ENCODE results near the gene KRT7.

KRT7 gene

DNA sequence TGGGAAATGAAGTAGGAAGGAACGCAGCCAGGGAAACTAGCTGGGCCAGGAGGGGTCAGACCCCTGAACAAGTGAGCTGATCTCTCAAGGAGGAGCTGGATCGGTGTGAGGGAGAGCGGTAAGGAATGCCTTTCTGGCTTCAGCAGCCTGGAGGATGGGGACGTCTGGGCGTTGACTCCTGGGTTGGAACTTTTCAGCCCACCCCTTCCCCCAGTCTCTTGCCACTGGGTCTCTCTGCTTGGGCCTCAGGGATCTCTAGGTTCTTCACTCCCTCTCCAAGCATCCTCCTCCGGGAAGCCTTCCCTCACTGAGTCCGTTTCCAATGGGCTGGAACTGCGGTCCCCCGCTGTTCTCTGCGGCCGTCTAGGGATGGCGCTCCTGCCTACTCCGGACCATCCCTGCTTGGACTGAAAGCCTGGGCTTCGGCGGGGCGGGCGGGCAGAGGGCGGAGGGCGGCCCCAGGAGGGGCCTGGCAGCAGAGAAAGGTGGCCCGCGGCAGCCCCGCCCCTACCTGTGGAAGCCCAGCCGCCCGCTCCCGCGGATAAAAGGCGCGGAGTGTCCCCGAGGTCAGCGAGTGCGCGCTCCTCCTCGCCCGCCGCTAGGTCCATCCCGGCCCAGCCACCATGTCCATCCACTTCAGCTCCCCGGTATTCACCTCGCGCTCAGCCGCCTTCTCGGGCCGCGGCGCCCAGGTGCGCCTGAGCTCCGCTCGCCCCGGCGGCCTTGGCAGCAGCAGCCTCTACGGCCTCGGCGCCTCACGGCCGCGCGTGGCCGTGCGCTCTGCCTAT lies at the start of gene KRT7:
Gene KRT7, plus strand, starts transcription at position 570 of the 788 bp plus-strand sequence. Its CDS starts 54 bp downstream, at position 624.
- no peaks in the 10 kb centered on the region for H3K36me3 ChIP-seq (ENCODE audit: control insufficient read depth in 2 of 2, insufficient read depth in 2 of 2, low read length in 2 of 2)
- no peak within 1 kb of the TSS for H3K27ac ChIP-seq (ENCODE audit: low read depth in 2 of 2, low read length in 2 of 2)
- peaks cover 10 to 26% of the 10 kb centered on the region in 2 donors for H3K4me1 ChIP-seq (ENCODE audit: control insufficient read depth in 2 of 2, insufficient read depth in 2 of 2, low read length in 2 of 2)
- H3K4me3 ChIP-seq (ENCODE audit: low read length in 2 of 2): no peak within 1 kb of the TSS
- no peaks in the 10 kb centered on the region for H3K9me3 ChIP-seq (ENCODE audit: control insufficient read depth in 2 of 2, low read length in 2 of 2)
- H3K9ac ChIP-seq (ENCODE audit: low read depth in 1 of 2, low read length in 2 of 2): no peak within 1 kb of the TSS
- H3K27me3 ChIP-seq (ENCODE audit: control insufficient read depth in 2 of 2, insufficient read depth in 2 of 2, low read length in 2 of 2): peaks cover 3 to 13% of the 10 kb centered on the region in 2 donors

DNA sequence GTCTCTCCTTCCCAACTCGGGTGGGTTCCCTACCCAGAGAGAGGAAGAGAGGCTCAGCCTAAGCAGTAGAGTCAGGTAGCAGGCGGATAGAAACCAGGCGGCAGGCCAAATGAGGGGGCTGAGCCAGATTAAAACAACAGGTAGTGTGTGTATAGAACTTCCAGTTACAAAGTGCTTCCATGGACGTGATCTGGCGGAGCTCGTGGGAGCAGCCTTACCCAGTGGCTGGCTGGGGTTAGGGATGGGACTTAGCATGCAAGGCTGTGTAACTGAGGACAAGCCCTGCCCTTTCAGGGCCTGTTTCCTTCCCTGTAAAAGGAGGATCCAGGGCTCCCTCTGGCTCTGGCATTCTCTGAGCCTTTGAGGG lies 49.5 kb upstream of the KRT7 start:
- no peaks in the 10 kb centered on the region for H3K27me3 ChIP-seq (ENCODE audit: control insufficient read depth in 2 of 2, insufficient read depth in 2 of 2, low read length in 2 of 2)
- no peak overlapping the region for H3K4me3 ChIP-seq (ENCODE audit: low read length in 2 of 2)
- H3K36me3 ChIP-seq (ENCODE audit: control insufficient read depth in 2 of 2, insufficient read depth in 2 of 2, low read length in 2 of 2): no peaks in the 10 kb centered on the region
- no peaks in the 10 kb centered on the region for H3K9me3 ChIP-seq (ENCODE audit: control insufficient read depth in 2 of 2, low read length in 2 of 2)
- H3K9ac ChIP-seq (ENCODE audit: low read depth in 1 of 2, low read length in 2 of 2): no peak overlapping the region
- H3K4me1 ChIP-seq (ENCODE audit: control insufficient read depth in 2 of 2, insufficient read depth in 2 of 2, low read length in 2 of 2): no peaks in the 10 kb centered on the region
- H3K27ac ChIP-seq (ENCODE audit: low read depth in 2 of 2, low read length in 2 of 2): no peak overlapping the region

GRCh38 chr12:52183971-52184370 lies 49.1 kb upstream of the KRT7 start:
- no peaks in the 10 kb centered on the region for H3K27me3 ChIP-seq (ENCODE audit: control insufficient read depth in 2 of 2, insufficient read depth in 2 of 2, low read length in 2 of 2)
- no peak overlapping the region for H3K4me3 ChIP-seq (ENCODE audit: low read length in 2 of 2)
- H3K9ac ChIP-seq (ENCODE audit: low read depth in 1 of 2, low read length in 2 of 2): no peak overlapping the region
- no peak overlapping the region for H3K27ac ChIP-seq (ENCODE audit: low read depth in 2 of 2, low read length in 2 of 2)
- no peaks in the 10 kb centered on the region for H3K9me3 ChIP-seq (ENCODE audit: control insufficient read depth in 2 of 2, low read length in 2 of 2)
- no peaks in the 10 kb centered on the region for H3K4me1 ChIP-seq (ENCODE audit: control insufficient read depth in 2 of 2, insufficient read depth in 2 of 2, low read length in 2 of 2)
- H3K36me3 ChIP-seq (ENCODE audit: control insufficient read depth in 2 of 2, insufficient read depth in 2 of 2, low read length in 2 of 2): no peaks in the 10 kb centered on the region

- no peaks in the 10 kb centered on the region for H3K9me3 ChIP-seq (ENCODE audit: control insufficient read depth in 2 of 2, low read length in 2 of 2)
- H3K36me3 ChIP-seq (ENCODE audit: control insufficient read depth in 2 of 2, insufficient read depth in 2 of 2, low read length in 2 of 2): no peaks in the 10 kb centered on the region
- no peak overlapping the region for H3K4me3 ChIP-seq (ENCODE audit: low read length in 2 of 2)
- H3K27ac ChIP-seq (ENCODE audit: low read depth in 2 of 2, low read length in 2 of 2): no peak overlapping the region
- no peaks in the 10 kb centered on the region for H3K27me3 ChIP-seq (ENCODE audit: control insufficient read depth in 2 of 2, insufficient read depth in 2 of 2, low read length in 2 of 2)
- H3K4me1 ChIP-seq (ENCODE audit: control insufficient read depth in 2 of 2, insufficient read depth in 2 of 2, low read length in 2 of 2): no peaks in the 10 kb centered on the region
- no peak overlapping the region for H3K9ac ChIP-seq (ENCODE audit: low read depth in 1 of 2, low read length in 2 of 2)
Observed at GRCh38 chr12:52184813-52185212, 48.2 kb upstream of the KRT7 start.

DNA sequence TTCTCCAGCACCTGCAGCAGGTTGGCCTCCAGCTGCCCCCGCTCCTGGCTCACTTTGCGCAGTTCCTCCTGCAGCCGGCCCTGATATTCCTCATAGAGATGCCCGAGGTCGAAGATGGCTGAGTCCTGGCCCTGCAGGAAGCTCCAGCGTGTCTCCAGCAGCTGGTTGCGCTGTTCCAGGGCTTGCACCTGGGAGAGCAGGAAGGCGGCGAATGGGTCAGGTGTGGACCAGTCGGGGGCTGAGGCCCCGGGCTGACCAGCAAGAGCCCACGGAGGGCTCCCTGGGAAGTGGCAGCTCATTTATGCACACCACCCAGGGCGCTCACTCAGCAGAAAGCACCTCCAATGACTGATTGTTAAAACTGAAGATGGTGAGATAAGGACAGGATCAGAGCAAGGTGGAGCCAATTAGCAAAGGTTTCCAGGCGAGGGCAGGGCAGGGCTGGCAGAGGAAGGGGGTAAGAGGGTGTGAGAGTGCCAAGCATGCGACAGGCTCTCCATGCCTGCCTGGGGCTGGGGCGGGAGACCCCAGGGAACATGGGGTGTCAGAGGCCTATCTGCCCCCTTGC lies 47.6 kb upstream of the KRT7 start:
- no peak overlapping the region for H3K4me3 ChIP-seq (ENCODE audit: low read length in 2 of 2)
- H3K9ac ChIP-seq (ENCODE audit: low read depth in 1 of 2, low read length in 2 of 2): no peak overlapping the region
- no peaks in the 10 kb centered on the region for H3K4me1 ChIP-seq (ENCODE audit: control insufficient read depth in 2 of 2, insufficient read depth in 2 of 2, low read length in 2 of 2)
- H3K27ac ChIP-seq (ENCODE audit: low read depth in 2 of 2, low read length in 2 of 2): no peak overlapping the region
- no peaks in the 10 kb centered on the region for H3K9me3 ChIP-seq (ENCODE audit: control insufficient read depth in 2 of 2, low read length in 2 of 2)
- no peaks in the 10 kb centered on the region for H3K27me3 ChIP-seq (ENCODE audit: control insufficient read depth in 2 of 2, insufficient read depth in 2 of 2, low read length in 2 of 2)
- no peaks in the 10 kb centered on the region for H3K36me3 ChIP-seq (ENCODE audit: control insufficient read depth in 2 of 2, insufficient read depth in 2 of 2, low read length in 2 of 2)

GRCh38 chr12:52186118-52186840 lies 46.8 kb upstream of the KRT7 start:
- no peak overlapping the region for H3K4me3 ChIP-seq (ENCODE audit: low read length in 2 of 2)
- no peak overlapping the region for H3K9ac ChIP-seq (ENCODE audit: low read depth in 1 of 2, low read length in 2 of 2)
- no peaks in the 10 kb centered on the region for H3K27me3 ChIP-seq (ENCODE audit: control insufficient read depth in 2 of 2, insufficient read depth in 2 of 2, low read length in 2 of 2)
- no peaks in the 10 kb centered on the region for H3K36me3 ChIP-seq (ENCODE audit: control insufficient read depth in 2 of 2, insufficient read depth in 2 of 2, low read length in 2 of 2)
- no peak overlapping the region for H3K27ac ChIP-seq (ENCODE audit: low read depth in 2 of 2, low read length in 2 of 2)
- no peaks in the 10 kb centered on the region for H3K4me1 ChIP-seq (ENCODE audit: control insufficient read depth in 2 of 2, insufficient read depth in 2 of 2, low read length in 2 of 2)
- H3K9me3 ChIP-seq (ENCODE audit: control insufficient read depth in 2 of 2, low read length in 2 of 2): no peaks in the 10 kb centered on the region

DNA sequence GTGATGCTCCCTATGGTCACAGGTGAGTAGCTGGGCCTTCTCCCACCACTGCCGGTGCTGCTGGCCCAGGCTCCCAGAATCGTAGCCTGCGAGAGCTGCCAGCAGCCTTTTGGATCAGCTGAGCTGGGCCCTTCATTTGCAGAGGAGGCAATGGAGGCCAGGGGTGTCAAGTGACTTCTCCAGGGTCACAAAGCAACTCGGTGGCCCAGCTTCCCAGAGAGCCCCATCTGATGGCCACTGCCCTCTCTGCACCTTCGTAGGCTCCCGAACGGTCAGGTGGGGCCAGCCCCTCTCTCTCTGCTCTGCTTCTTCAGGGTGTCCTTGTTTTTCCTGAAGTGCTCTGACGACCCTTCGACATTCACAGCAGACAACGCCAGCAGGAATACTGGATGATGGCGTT lies 45.8 kb upstream of the KRT7 start:
- no peaks in the 10 kb centered on the region for H3K9me3 ChIP-seq (ENCODE audit: control insufficient read depth in 2 of 2, low read length in 2 of 2)
- H3K4me3 ChIP-seq (ENCODE audit: low read length in 2 of 2): no peak overlapping the region
- H3K9ac ChIP-seq (ENCODE audit: low read depth in 1 of 2, low read length in 2 of 2): no peak overlapping the region
- H3K4me1 ChIP-seq (ENCODE audit: control insufficient read depth in 2 of 2, insufficient read depth in 2 of 2, low read length in 2 of 2): peaks cover 0 to 3% of the 10 kb centered on the region in 2 donors
- no peaks in the 10 kb centered on the region for H3K27me3 ChIP-seq (ENCODE audit: control insufficient read depth in 2 of 2, insufficient read depth in 2 of 2, low read length in 2 of 2)
- H3K27ac ChIP-seq (ENCODE audit: low read depth in 2 of 2, low read length in 2 of 2): no peak overlapping the region
- H3K36me3 ChIP-seq (ENCODE audit: control insufficient read depth in 2 of 2, insufficient read depth in 2 of 2, low read length in 2 of 2): no peaks in the 10 kb centered on the region

- H3K9me3 ChIP-seq (ENCODE audit: control insufficient read depth in 2 of 2, low read length in 2 of 2): no peaks in the 10 kb centered on the region
- no peak overlapping the region for H3K9ac ChIP-seq (ENCODE audit: low read depth in 1 of 2, low read length in 2 of 2)
- no peaks in the 10 kb centered on the region for H3K27me3 ChIP-seq (ENCODE audit: control insufficient read depth in 2 of 2, insufficient read depth in 2 of 2, low read length in 2 of 2)
- H3K4me1 ChIP-seq (ENCODE audit: control insufficient read depth in 2 of 2, insufficient read depth in 2 of 2, low read length in 2 of 2): peaks cover 0 to 3% of the 10 kb centered on the region in 2 donors
- no peaks in the 10 kb centered on the region for H3K36me3 ChIP-seq (ENCODE audit: control insufficient read depth in 2 of 2, insufficient read depth in 2 of 2, low read length in 2 of 2)
- H3K4me3 ChIP-seq (ENCODE audit: low read length in 2 of 2): no peak overlapping the region
- H3K27ac ChIP-seq (ENCODE audit: low read depth in 2 of 2, low read length in 2 of 2): no peak overlapping the region
Observed at GRCh38 chr12:52187640-52188039, 45.4 kb upstream of the KRT7 start.

DNA sequence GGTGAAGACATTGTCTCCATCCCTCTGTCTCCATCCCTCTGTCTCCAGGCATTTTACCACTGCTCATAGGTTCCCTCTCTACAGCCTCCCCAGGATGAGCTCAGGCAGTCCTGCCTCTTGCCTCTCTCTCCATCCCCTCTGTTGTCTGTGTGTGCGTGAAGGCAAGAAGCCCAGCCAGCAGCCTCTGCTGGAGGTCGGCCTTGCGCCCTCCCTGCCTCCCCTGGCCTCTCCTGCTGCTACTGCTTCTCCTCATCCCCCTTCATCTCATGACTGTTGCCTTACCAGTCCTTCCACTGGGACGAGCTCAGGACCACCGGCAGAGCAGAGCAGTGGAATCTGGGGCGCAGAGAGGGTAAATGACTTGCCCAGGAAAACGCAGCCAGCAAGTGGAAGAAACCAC lies 44.4 kb upstream of the KRT7 start:
- peaks cover 0 to 6% of the 10 kb centered on the region in 2 donors for H3K4me1 ChIP-seq (ENCODE audit: control insufficient read depth in 2 of 2, insufficient read depth in 2 of 2, low read length in 2 of 2)
- no peaks in the 10 kb centered on the region for H3K9me3 ChIP-seq (ENCODE audit: control insufficient read depth in 2 of 2, low read length in 2 of 2)
- no peak overlapping the region for H3K27ac ChIP-seq (ENCODE audit: low read depth in 2 of 2, low read length in 2 of 2)
- H3K27me3 ChIP-seq (ENCODE audit: control insufficient read depth in 2 of 2, insufficient read depth in 2 of 2, low read length in 2 of 2): no peaks in the 10 kb centered on the region
- no peaks in the 10 kb centered on the region for H3K36me3 ChIP-seq (ENCODE audit: control insufficient read depth in 2 of 2, insufficient read depth in 2 of 2, low read length in 2 of 2)
- no peak overlapping the region for H3K4me3 ChIP-seq (ENCODE audit: low read length in 2 of 2)
- no peak overlapping the region for H3K9ac ChIP-seq (ENCODE audit: low read depth in 1 of 2, low read length in 2 of 2)
